Neural progenitor cell (in vitro differentiated cells): ENCODE data around the gene PPP2R2C. TPM values are rescaled to one million over a fixed set of nuclear protein-coding genes. Genes with fewer than 3 reads are reported as not detected.

ENCODE experiments used
- DNase-seq: peaks from one replicate; pipeline ENCODE4 v3.0.0-alpha.2; 2016; ENCODE audit warnings: low spot score
- H2AFZ ChIP-seq: fragments of 200-600 bp; sonication (generic); replicated peaks from 2 replicates; pipeline ENCODE4 v1.6.1; 2016; ENCODE audit warnings: antibody characterized with exemption
- H3F3A ChIP-seq: fragments of 200-600 bp; sonication (generic); 2 replicates; pipeline ENCODE4 v1.6.1; 2016; ENCODE audit warnings: antibody characterized with exemption, low read depth
- H3K27ac ChIP-seq: fragments of 200-600 bp; sonication (generic); 2 replicates; pipeline ENCODE4 v1.5.1; 2016; ENCODE audit warnings: mild to moderate bottlenecking
- H3K27me3 ChIP-seq: fragments of 200-600 bp; sonication (generic); 2 replicates; pipeline ENCODE4 v1.6.1; 2016; ENCODE audit warnings: mild to moderate bottlenecking, moderate library complexity
- H3K36me3 ChIP-seq: fragments of 200-600 bp; sonication (generic); 2 replicates; pipeline ENCODE4 v1.5.1; 2016
- H3K4me1 ChIP-seq: fragments of 200-600 bp; sonication (generic); 2 replicates; pipeline ENCODE4 v1.6.1; 2016; ENCODE audit warnings: mixed run types
- H3K4me2 ChIP-seq: fragments of 200-600 bp; sonication (generic); 2 replicates; pipeline ENCODE4 v1.6.1; 2016
- H3K4me3 ChIP-seq: fragments of 200-600 bp; sonication (generic); 2 replicates; pipeline ENCODE4 v1.5.1; 2016
- H3K79me2 ChIP-seq: fragments of 200-600 bp; sonication (generic); 2 replicates; pipeline ENCODE4 v1.6.1; 2016; ENCODE audit warnings: low read depth
- H3K9ac ChIP-seq: fragments of 200-600 bp; sonication (generic); 2 replicates; pipeline ENCODE4 v1.6.1; 2016
- H3K9me3 ChIP-seq: fragments of 200-600 bp; sonication (generic); 2 replicates; pipeline ENCODE4 v1.5.1; 2016; ENCODE audit warnings: low read depth
- H4K20me1 ChIP-seq: fragments of 200-600 bp; sonication (generic); 2 replicates; pipeline ENCODE4 v1.6.1; 2016; ENCODE audit warnings: low read depth
- H3K27ac Mint-ChIP-seq: 3 replicates; pipeline ENCODE4 v1.8.0; 2021; ENCODE audit warnings: mixed read lengths
- H3K27me3 Mint-ChIP-seq: 2 replicates; pipeline ENCODE4 v1.8.0; 2022; ENCODE audit warnings: low read depth, mild to moderate bottlenecking, inconsistent platforms, moderate library complexity, mixed read lengths; ENCODE audit not compliant: insufficient read depth
- H3K36me3 Mint-ChIP-seq: 3 replicates; pipeline ENCODE4 v1.8.0; 2021; ENCODE audit warnings: mixed read lengths
- H3K4me1 Mint-ChIP-seq: 3 replicates; pipeline ENCODE4 v1.8.0; 2021; ENCODE audit warnings: mixed read lengths
- H3K4me3 Mint-ChIP-seq: 3 replicates; pipeline ENCODE4 v1.8.0; 2021; ENCODE audit warnings: mild to moderate bottlenecking, moderate library complexity, mixed read lengths
- H3K9me3 Mint-ChIP-seq: 3 replicates; pipeline ENCODE4 v1.8.0; 2020; ENCODE audit warnings: mixed read lengths
- CTCF ChIP-seq: fragments of 200-600 bp; sonication (generic); IDR thresholded peaks from 2 replicates; pipeline ENCODE4 v1.5.1; 2017; ENCODE audit warnings: antibody characterized with exemption, mild to moderate bottlenecking
- EZH2 ChIP-seq: fragments of 200-600 bp; sonication (generic); IDR thresholded peaks from 2 replicates; pipeline ENCODE4 v1.6.1; 2017; ENCODE audit warnings: antibody characterized with exemption, mild to moderate bottlenecking, moderate library complexity
- EZH2phosphoT487 ChIP-seq: fragments of 200-600 bp; sonication (generic); IDR thresholded peaks from 2 replicates; pipeline ENCODE4 v1.6.1; 2017; ENCODE audit warnings: antibody characterized with exemption
- total RNA-seq: library from RNA; depleted of rRNA; stranded (reverse); fragments of >200 nt; gene quantifications from 2 replicates; pipeline ENCODE4 v1.2.3, GENCODE V29; 2015; ENCODE audit warnings: low replicate concordance

The PPP2R2C gene
- total RNA-seq, 1 donor from 2014 or later, result 3.5 TPM

GRCh38 chr4:6308899-6309643 is 163.3 kb downstream of the PPP2R2C start:
- Histone ChIP-seq H3K9me3 (no peaks in the 10 kb centered on the region), H3K79me2 (no peaks in the 10 kb centered on the region), H3K4me1 (no peaks in the 10 kb centered on the region), H3K9ac (no peak overlapping the region), H2AFZ (peak overlapping the region; percentile 72), H3K27ac (no peak overlapping the region), H3K36me3 (no peaks in the 10 kb centered on the region), H3K4me3 (peak overlapping the region; percentile 48), H3K4me2 (peak overlapping the region; percentile 80), H3F3A (peaks cover 20% of the 10 kb centered on the region), H4K20me1 (no peaks in the 10 kb centered on the region), H3K27me3 (peaks cover 39% of the 10 kb centered on the region)
- H3K9me3 Mint-ChIP-seq, result peaks cover 11% of the 10 kb centered on the region
- H3K4me1 Mint-ChIP-seq, result peaks cover 21% of the 10 kb centered on the region
- no peaks in the 10 kb centered on the region for H3K36me3 Mint-ChIP-seq
- TF ChIP-seq CTCF (peak; percentile 36), EZH2phosphoT487 (no peak), EZH2 (peak; percentile 54)
- peak overlapping the region; percentile 83 for H3K4me3 Mint-ChIP-seq
- DNase-seq, result peak; percentile 83
- H3K27me3 Mint-ChIP-seq, result peaks cover 20% of the 10 kb centered on the region
- no peak overlapping the region for H3K27ac Mint-ChIP-seq

- Histone ChIP-seq H3K4me3 (no peak overlapping the region), H3K79me2 (no peaks in the 10 kb centered on the region), H3K4me2 (no peak overlapping the region), H3K4me1 (no peaks in the 10 kb centered on the region), H4K20me1 (no peaks in the 10 kb centered on the region), H3K9me3 (no peaks in the 10 kb centered on the region), H3K27me3 (peaks cover 39% of the 10 kb centered on the region), H3K9ac (no peak overlapping the region), H3F3A (peaks cover 20% of the 10 kb centered on the region), H2AFZ (no peak overlapping the region), H3K36me3 (no peaks in the 10 kb centered on the region), H3K27ac (no peak overlapping the region)
- no peak for TF ChIP-seq CTCF
- Mint-ChIP-seq H3K4me1 (peaks cover 21% of the 10 kb centered on the region), H3K27ac (no peak overlapping the region), H3K27me3 (peaks cover 20% of the 10 kb centered on the region), H3K9me3 (peaks cover 11% of the 10 kb centered on the region), H3K4me3 (no peak overlapping the region), H3K36me3 (no peaks in the 10 kb centered on the region)
- no peak for DNase-seq
These were observed 164.5 kb downstream of the PPP2R2C start for GRCh38 chr4:6307891-6308290.

- H3K27ac ChIP-seq, result no peak overlapping the region
- Mint-ChIP-seq H3K27ac (no peak overlapping the region), H3K27me3 (peaks cover 20% of the 10 kb centered on the region), H3K4me1 (peaks cover 21% of the 10 kb centered on the region), H3K4me3 (no peak overlapping the region), H3K36me3 (peaks cover 5% of the 10 kb centered on the region), H3K9me3 (peaks cover 11% of the 10 kb centered on the region)
- H4K20me1 ChIP-seq, result no peaks in the 10 kb centered on the region
- H3K27me3 ChIP-seq, result peaks cover 39% of the 10 kb centered on the region
- H3K9me3 ChIP-seq, result no peaks in the 10 kb centered on the region
- no peak for TF ChIP-seq EZH2phosphoT487
- no peak for TF ChIP-seq EZH2
- TF ChIP-seq CTCF, result no peak
- no peaks in the 10 kb centered on the region for H3K79me2 ChIP-seq
- H3F3A ChIP-seq, result peaks cover 20% of the 10 kb centered on the region
- H3K9ac ChIP-seq, result no peak overlapping the region
- no peaks in the 10 kb centered on the region for H3K4me1 ChIP-seq
- H3K4me3 ChIP-seq, result no peak overlapping the region
- no peak overlapping the region for H3K4me2 ChIP-seq
- no peak overlapping the region for H2AFZ ChIP-seq
- DNase-seq, result no peak
- no peaks in the 10 kb centered on the region for H3K36me3 ChIP-seq
These were observed 165.2 kb downstream of the PPP2R2C start for GRCh38 chr4:6307230-6307629.
